ENCODE data around the gene MMP21. TPM values are rescaled to one million over a fixed set of nuclear protein-coding genes. Genes with fewer than 3 reads are reported as not detected.

Gene MMP21
- polyA plus RNA-seq, 3 donors, result 0.28 TPM; not detected in 2

- no peaks in the 10 kb centered on the region for H3K4me1 Mint-ChIP-seq
- H3K4me2 ChIP-seq (replicated peaks; ENCODE audit: extremely low read depth, low read length, poor library complexity, severe bottlenecking), result no peak overlapping the region
- H3K4me1 ChIP-seq (ENCODE audit: control insufficient read depth in 1 of 2, insufficient read depth in 2 of 2, low read length in 2 of 2), result no peaks in the 10 kb centered on the region
- WGBS (ENCODE audit: insufficient coverage), result 96% methylated on average over 5 of the region's 7 CpGs
- peaks cover 99% of the 10 kb centered on the region in 2 donors for H3K36me3 ChIP-seq (replicated peaks in 1 of 2; ENCODE audit: control insufficient read depth in 1 of 2, insufficient read depth in 2 of 2, low read length in 2 of 2)
- H3K27me3 Mint-ChIP-seq (ENCODE audit: low read depth in 3 of 3), result no peaks in the 10 kb centered on the region
- intact Hi-C loops (cut with micrococcal nuclease), result loop anchor here in 1 of 2 donors (10.0 kb wide), 1 partner anchor 98 kb away; the partner anchor contains the start of genes BCCIP and UROS
- H4K20me1 ChIP-seq (ENCODE audit: insufficient read depth, low read length), result no peaks in the 10 kb centered on the region
- no peak overlapping the region for H3K9ac ChIP-seq (ENCODE audit: insufficient read depth, low read length, poor library complexity, severe bottlenecking)
- no peak overlapping the region for H3K27ac ChIP-seq (ENCODE audit: low read depth in 1 of 2, low read length in 2 of 2)
- no peaks in the 10 kb centered on the region for H3K9me3 ChIP-seq (replicated peaks in 1 of 2; ENCODE audit: control insufficient read depth in 1 of 2, insufficient read depth in 1 of 2, low read length in 2 of 2)
- no peaks in the 10 kb centered on the region for H3K79me2 ChIP-seq (ENCODE audit: insufficient read depth, low read length)
- no peak overlapping the region for H3K4me3 ChIP-seq (replicated peaks in 1 of 3; ENCODE audit: low read depth in 2 of 3, low read length in 3 of 3)
- H2AFZ ChIP-seq (ENCODE audit: insufficient read depth, low read depth, low read length, poor library complexity, severe bottlenecking), result no peak overlapping the region
- no peaks in the 10 kb centered on the region for H3K9me3 Mint-ChIP-seq
- H3K27me3 ChIP-seq (ENCODE audit: control insufficient read depth in 2 of 2, insufficient read depth in 2 of 2, low read length in 2 of 2), result no peaks in the 10 kb centered on the region
- no peak for DNase-seq
- peaks cover 82 to 90% of the 10 kb centered on the region in 2 donors for H3K36me3 Mint-ChIP-seq
- no peak for TF ChIP-seq CTCF (IDR thresholded peaks at IDR 0.05)
- no peak overlapping the region for H3K27ac Mint-ChIP-seq
- no peak overlapping the region for H3K4me3 Mint-ChIP-seq
Measured at GRCh38 chr10:125726914-125727313, 48.7 kb downstream of the MMP21 start.

GRCh38 chr10:125722811-125723210 is 52.8 kb downstream of the MMP21 start:
- no peak overlapping the region for H3K27ac ChIP-seq (ENCODE audit: low read depth in 1 of 2, low read length in 2 of 2)
- peaks cover 15% of the 10 kb centered on the region for H3K4me1 Mint-ChIP-seq
- no CpG with 5 or more reads among the region's 1 CpG for WGBS (ENCODE audit: insufficient coverage)
- H4K20me1 ChIP-seq (ENCODE audit: insufficient read depth, low read length), result no peaks in the 10 kb centered on the region
- H3K4me2 ChIP-seq (replicated peaks; ENCODE audit: extremely low read depth, low read length, poor library complexity, severe bottlenecking), result no peak overlapping the region
- H3K9me3 ChIP-seq (replicated peaks in 1 of 2; ENCODE audit: control insufficient read depth in 1 of 2, insufficient read depth in 1 of 2, low read length in 2 of 2), result no peaks in the 10 kb centered on the region
- H3K4me3 Mint-ChIP-seq, result no peak overlapping the region
- intact Hi-C loops (cut with micrococcal nuclease), result loop anchor here (2.0 to 10.0 kb wide), 2 partner anchors 100 to 102 kb away; partner anchors contain the start of genes BCCIP (in 2 of the 2) and UROS (in 2 of the 2)
- no peak overlapping the region for H3K27ac Mint-ChIP-seq
- H3K36me3 Mint-ChIP-seq, result peaks cover 55 to 61% of the 10 kb centered on the region in 2 donors
- peaks cover 0 to 2% (median 0%) of the 10 kb centered on the region in 3 donors for H3K27me3 Mint-ChIP-seq (ENCODE audit: low read depth in 3 of 3)
- H3K79me2 ChIP-seq (ENCODE audit: insufficient read depth, low read length), result peaks cover 20% of the 10 kb centered on the region
- no peak for TF ChIP-seq CTCF (IDR thresholded peaks at IDR 0.05)
- peaks cover 0 to 6% (median 2%) of the 10 kb centered on the region in 7 donors for H3K9me3 Mint-ChIP-seq
- no peak overlapping the region for H2AFZ ChIP-seq (ENCODE audit: insufficient read depth, low read depth, low read length, poor library complexity, severe bottlenecking)
- DNase-seq, result no peak
- H3K36me3 ChIP-seq (replicated peaks in 1 of 2; ENCODE audit: control insufficient read depth in 1 of 2, insufficient read depth in 2 of 2, low read length in 2 of 2), result peaks cover 64 to 68% of the 10 kb centered on the region in 2 donors
- H3K27me3 ChIP-seq (ENCODE audit: control insufficient read depth in 2 of 2, insufficient read depth in 2 of 2, low read length in 2 of 2), result no peaks in the 10 kb centered on the region
- peaks cover 14 to 25% of the 10 kb centered on the region in 2 donors for H3K4me1 ChIP-seq (ENCODE audit: control insufficient read depth in 1 of 2, insufficient read depth in 2 of 2, low read length in 2 of 2)
- no peak overlapping the region for H3K9ac ChIP-seq (ENCODE audit: insufficient read depth, low read length, poor library complexity, severe bottlenecking)
- no peak overlapping the region for H3K4me3 ChIP-seq (replicated peaks in 1 of 3; ENCODE audit: low read depth in 2 of 3, low read length in 3 of 3)

Data from CD14-positive monocyte (primary cell).